Mammary epithelial cell (primary cell): Measurements from ENCODE around the gene MDH1.

Source experiments
- CTCF ChIP-seq, 2 donors: IDR thresholded peaks in 1 of 2; conservative IDR thresholded peaks in 1 of 2; 2 replicates each; pipeline ENCODE4 v1.5.1; 2011 to 2012; ENCODE audit warnings: inconsistent platforms in 2 of 2, low read length in 2 of 2, mild to moderate bottlenecking in 2 of 2, control low read depth in 1 of 2, low read depth in 1 of 2; ENCODE audit not compliant: insufficient read depth in 1 of 2; ENCODE audit errors: extremely low read depth in 1 of 2
- EZH2 ChIP-seq: IDR thresholded peaks from 2 replicates; pipeline ENCODE4 v1.6.1; 2012; ENCODE audit warnings: low read length, inconsistent platforms, borderline replicate concordance

GRCh38 chr2:63598981-63599380, 10.2 kb downstream of the MDH1 start:
- TF ChIP-seq EZH2: no peak
- no peak for TF ChIP-seq CTCF (conservative IDR thresholded peaks at IDR 0.05 in 1 of 2, IDR thresholded peaks at IDR 0.05 in 1 of 2; ENCODE audit: extremely low read depth in 1 of 2, insufficient read depth in 1 of 2, low read depth in 1 of 2, low read length in 2 of 2)
